ENCODE results near the gene ADGRG6. TPM values are rescaled to one million over a fixed set of nuclear protein-coding genes. Genes with fewer than 3 reads are reported as not detected.

Gene ADGRG6
- polyA plus RNA-seq, 1 donor = 41.8 TPM

- Histone ChIP-seq H3K4me3 (ENCODE audit: low read length) (no peak overlapping the region), H3K36me3 (ENCODE audit: control insufficient read depth, insufficient read depth, low read length) (no peaks in the 10 kb centered on the region), H3K9me3 (ENCODE audit: control insufficient read depth, low read depth, low read length) (no peaks in the 10 kb centered on the region), H3K27me3 (ENCODE audit: control insufficient read depth, insufficient read depth, low read length) (no peaks in the 10 kb centered on the region), H3K27ac (ENCODE audit: low read length) (no peak overlapping the region), H3K4me1 (ENCODE audit: control insufficient read depth, insufficient read depth, low read length) (peaks cover 17% of the 10 kb centered on the region)
- no peak for DNase-seq
- WGBS (ENCODE audit: insufficient coverage, low lambda C conversion rate) = 83% methylated on average over 2 of the region's 3 CpGs
These were observed 106.0 kb downstream of the ADGRG6 start for GRCh38 chr6:142407685-142408273.

GRCh38 chr6:142408409-142408808 lies 106.6 kb downstream of the ADGRG6 start:
- no peak for DNase-seq
- Histone ChIP-seq H3K27me3 (ENCODE audit: control insufficient read depth, insufficient read depth, low read length) (no peaks in the 10 kb centered on the region), H3K36me3 (ENCODE audit: control insufficient read depth, insufficient read depth, low read length) (no peaks in the 10 kb centered on the region), H3K4me1 (ENCODE audit: control insufficient read depth, insufficient read depth, low read length) (peaks cover 17% of the 10 kb centered on the region), H3K9me3 (ENCODE audit: control insufficient read depth, low read depth, low read length) (no peaks in the 10 kb centered on the region), H3K4me3 (ENCODE audit: low read length) (no peak overlapping the region), H3K27ac (ENCODE audit: low read length) (no peak overlapping the region)

DNA sequence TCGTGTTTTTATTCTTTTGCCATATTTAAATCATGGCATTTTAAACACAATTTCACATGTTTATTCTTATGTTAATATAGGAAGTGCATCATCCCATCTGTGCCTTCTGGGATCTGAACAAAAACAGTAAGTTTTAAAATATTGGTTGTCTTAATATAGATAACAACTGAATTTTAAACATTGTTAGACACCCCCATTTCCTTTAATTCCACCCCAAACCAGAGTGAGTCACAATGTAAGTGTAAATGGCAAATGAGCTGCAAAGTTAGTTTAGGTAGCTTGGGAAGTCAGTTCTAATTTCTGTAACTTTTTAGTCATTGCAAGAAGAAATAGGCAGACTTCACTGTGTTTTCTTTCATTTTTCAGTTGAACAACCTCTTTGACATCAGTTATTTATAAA lies 108.0 kb downstream of the ADGRG6 start:
- Histone ChIP-seq H3K9me3 (ENCODE audit: control insufficient read depth, low read depth, low read length) (no peaks in the 10 kb centered on the region), H3K4me3 (ENCODE audit: low read length) (no peak overlapping the region), H3K27ac (ENCODE audit: low read length) (no peak overlapping the region), H3K4me1 (ENCODE audit: control insufficient read depth, insufficient read depth, low read length) (peaks cover 13% of the 10 kb centered on the region), H3K27me3 (ENCODE audit: control insufficient read depth, insufficient read depth, low read length) (no peaks in the 10 kb centered on the region), H3K36me3 (ENCODE audit: control insufficient read depth, insufficient read depth, low read length) (no peaks in the 10 kb centered on the region)
- 75% methylated on average over 1 of the region's 1 CpG for WGBS (ENCODE audit: insufficient coverage, low lambda C conversion rate)
- no peak for DNase-seq

- no peaks in the 10 kb centered on the region for H3K9me3 ChIP-seq (ENCODE audit: control insufficient read depth, low read depth, low read length)
- H3K4me1 ChIP-seq (ENCODE audit: control insufficient read depth, insufficient read depth, low read length) = peaks cover 4% of the 10 kb centered on the region
- no peak overlapping the region for H3K27ac ChIP-seq (ENCODE audit: low read length)
- no peak for DNase-seq
- 90% methylated on average over 2 of the region's 2 CpGs for WGBS (ENCODE audit: insufficient coverage, low lambda C conversion rate)
- no peaks in the 10 kb centered on the region for H3K27me3 ChIP-seq (ENCODE audit: control insufficient read depth, insufficient read depth, low read length)
- peaks cover 2% of the 10 kb centered on the region for H3K36me3 ChIP-seq (ENCODE audit: control insufficient read depth, insufficient read depth, low read length)
- no peak overlapping the region for H3K4me3 ChIP-seq (ENCODE audit: low read length)
These were observed 109.3 kb downstream of the ADGRG6 start for GRCh38 chr6:142411145-142411544.

GRCh38 chr6:142412241-142412640 lies 110.4 kb downstream of the ADGRG6 start:
- no peak overlapping the region for H3K4me3 ChIP-seq (ENCODE audit: low read length)
- no peak overlapping the region for H3K27ac ChIP-seq (ENCODE audit: low read length)
- no peaks in the 10 kb centered on the region for H3K4me1 ChIP-seq (ENCODE audit: control insufficient read depth, insufficient read depth, low read length)
- no peaks in the 10 kb centered on the region for H3K27me3 ChIP-seq (ENCODE audit: control insufficient read depth, insufficient read depth, low read length)
- no peaks in the 10 kb centered on the region for H3K9me3 ChIP-seq (ENCODE audit: control insufficient read depth, low read depth, low read length)
- no peak for DNase-seq
- H3K36me3 ChIP-seq (ENCODE audit: control insufficient read depth, insufficient read depth, low read length) = peaks cover 7% of the 10 kb centered on the region
- WGBS (ENCODE audit: insufficient coverage, low lambda C conversion rate) = no CpG with 5 or more reads among the region's 2 CpGs

DNA sequence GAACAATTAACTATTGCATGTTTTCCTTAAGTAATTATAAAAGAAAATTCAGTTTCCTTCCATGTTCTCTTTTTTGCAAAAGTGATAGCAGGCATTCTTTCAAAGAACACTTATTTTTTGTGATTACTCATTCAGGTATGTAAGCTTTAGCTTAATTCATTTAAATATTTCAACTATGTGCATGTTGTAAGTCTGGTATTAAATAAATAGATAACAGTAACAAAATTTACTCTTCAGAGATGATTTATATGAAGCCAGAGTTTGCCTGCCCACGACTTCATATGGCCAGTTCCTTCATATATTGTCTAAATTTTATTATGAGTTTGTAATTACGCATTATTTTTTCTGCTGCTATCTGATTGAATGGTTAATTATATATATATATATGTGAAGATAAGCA lies 110.9 kb downstream of the ADGRG6 start:
- Histone ChIP-seq H3K36me3 (ENCODE audit: control insufficient read depth, insufficient read depth, low read length) (peaks cover 7% of the 10 kb centered on the region), H3K27me3 (ENCODE audit: control insufficient read depth, insufficient read depth, low read length) (no peaks in the 10 kb centered on the region), H3K27ac (ENCODE audit: low read length) (no peak overlapping the region), H3K9me3 (ENCODE audit: control insufficient read depth, low read depth, low read length) (no peaks in the 10 kb centered on the region), H3K4me3 (ENCODE audit: low read length) (no peak overlapping the region), H3K4me1 (ENCODE audit: control insufficient read depth, insufficient read depth, low read length) (no peaks in the 10 kb centered on the region)
- DNase-seq = no peak
- 67% methylated on average over 2 of the region's 2 CpGs for WGBS (ENCODE audit: insufficient coverage, low lambda C conversion rate)

GRCh38 chr6:142413111-142413510 lies 111.3 kb downstream of the ADGRG6 start:
- peaks cover 7% of the 10 kb centered on the region for H3K36me3 ChIP-seq (ENCODE audit: control insufficient read depth, insufficient read depth, low read length)
- no peak overlapping the region for H3K4me3 ChIP-seq (ENCODE audit: low read length)
- no peak overlapping the region for H3K27ac ChIP-seq (ENCODE audit: low read length)
- H3K27me3 ChIP-seq (ENCODE audit: control insufficient read depth, insufficient read depth, low read length) = no peaks in the 10 kb centered on the region
- no peaks in the 10 kb centered on the region for H3K4me1 ChIP-seq (ENCODE audit: control insufficient read depth, insufficient read depth, low read length)
- no peaks in the 10 kb centered on the region for H3K9me3 ChIP-seq (ENCODE audit: control insufficient read depth, low read depth, low read length)
- DNase-seq = no peak

- Histone ChIP-seq H3K4me3 (ENCODE audit: low read length) (no peak overlapping the region), H3K27me3 (ENCODE audit: control insufficient read depth, insufficient read depth, low read length) (no peaks in the 10 kb centered on the region)
- 97% methylated on average over 5 of the region's 8 CpGs for WGBS (ENCODE audit: insufficient coverage, low lambda C conversion rate)
These were observed 112.8 kb downstream of the ADGRG6 start for GRCh38 chr6:142414462-142415250.

GRCh38 chr6:142416179-142416578 lies 114.4 kb downstream of the ADGRG6 start:
- no peak for DNase-seq
- no peak overlapping the region for H3K4me3 ChIP-seq (ENCODE audit: low read length)
- no peak overlapping the region for H3K27ac ChIP-seq (ENCODE audit: low read length)
- no peaks in the 10 kb centered on the region for H3K4me1 ChIP-seq (ENCODE audit: control insufficient read depth, insufficient read depth, low read length)
- 83% methylated on average over 1 of the region's 3 CpGs for WGBS (ENCODE audit: insufficient coverage, low lambda C conversion rate)
- no peaks in the 10 kb centered on the region for H3K27me3 ChIP-seq (ENCODE audit: control insufficient read depth, insufficient read depth, low read length)
- H3K36me3 ChIP-seq (ENCODE audit: control insufficient read depth, insufficient read depth, low read length) = peaks cover 7% of the 10 kb centered on the region
- H3K9me3 ChIP-seq (ENCODE audit: control insufficient read depth, low read depth, low read length) = no peaks in the 10 kb centered on the region

More at GRCh38 chr6:142414462-142415250, 112.8 kb downstream of the ADGRG6 start:
- no peak overlapping the region for H3K27ac ChIP-seq (ENCODE audit: low read length)
- peaks cover 7% of the 10 kb centered on the region for H3K36me3 ChIP-seq (ENCODE audit: control insufficient read depth, insufficient read depth, low read length)
- no peaks in the 10 kb centered on the region for H3K9me3 ChIP-seq (ENCODE audit: control insufficient read depth, low read depth, low read length)
- DNase-seq = no peak
- H3K4me1 ChIP-seq (ENCODE audit: control insufficient read depth, insufficient read depth, low read length) = no peaks in the 10 kb centered on the region

GRCh38 chr6:142416686-142417085 lies 114.9 kb downstream of the ADGRG6 start:
- Histone ChIP-seq H3K4me1 (ENCODE audit: control insufficient read depth, insufficient read depth, low read length) (no peaks in the 10 kb centered on the region), H3K27ac (ENCODE audit: low read length) (no peak overlapping the region), H3K27me3 (ENCODE audit: control insufficient read depth, insufficient read depth, low read length) (no peaks in the 10 kb centered on the region), H3K4me3 (ENCODE audit: low read length) (no peak overlapping the region), H3K9me3 (ENCODE audit: control insufficient read depth, low read depth, low read length) (no peaks in the 10 kb centered on the region), H3K36me3 (ENCODE audit: control insufficient read depth, insufficient read depth, low read length) (peaks cover 7% of the 10 kb centered on the region)
- DNase-seq = no peak

DNA sequence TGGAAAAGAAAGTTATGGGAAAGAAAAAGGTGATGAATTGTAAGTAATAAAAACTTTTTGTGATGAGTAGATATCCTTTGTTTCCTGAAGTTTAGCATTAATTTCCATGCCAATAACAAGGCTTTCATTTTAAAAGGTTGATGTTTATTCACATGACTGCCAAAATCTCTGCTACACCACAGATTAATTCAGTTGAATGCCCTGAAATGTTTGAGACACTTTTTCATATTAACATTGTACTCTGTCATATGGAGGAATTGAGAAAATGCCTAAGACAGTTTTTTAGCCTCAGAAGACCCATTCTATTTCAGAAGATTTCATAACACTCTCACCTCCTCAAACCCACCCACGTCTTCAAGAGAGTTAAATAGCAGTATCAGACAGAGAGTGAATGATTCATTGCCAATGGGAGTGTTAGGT lies 115.5 kb downstream of the ADGRG6 start:
- Histone ChIP-seq H3K27ac (ENCODE audit: low read length) (no peak overlapping the region), H3K36me3 (ENCODE audit: control insufficient read depth, insufficient read depth, low read length) (peaks cover 7% of the 10 kb centered on the region), H3K4me1 (ENCODE audit: control insufficient read depth, insufficient read depth, low read length) (no peaks in the 10 kb centered on the region), H3K9me3 (ENCODE audit: control insufficient read depth, low read depth, low read length) (no peaks in the 10 kb centered on the region), H3K4me3 (ENCODE audit: low read length) (no peak overlapping the region), H3K27me3 (ENCODE audit: control insufficient read depth, insufficient read depth, low read length) (no peaks in the 10 kb centered on the region)
- no peak for DNase-seq
- WGBS (ENCODE audit: insufficient coverage, low lambda C conversion rate) = no CpG with 5 or more reads among the region's 1 CpG

Measured in large intestine (tissue), 3 donors.